ENCODE results near the gene TUBG1.
"Not testable (repeated sequence)": the region's sequence is repeated elsewhere in the genome, so short reads cannot be mapped to it uniquely, and the experiment has no call there.

TUBG1 gene

GRCh38 chr17:42579794-42580551 lies 29.5 kb upstream of the TUBG1 start:
- DNase-seq: no peak

- no peak for DNase-seq
Observed at GRCh38 chr17:42581744-42582270, 27.7 kb upstream of the TUBG1 start.

GRCh38 chr17:42584880-42585279 lies 24.6 kb upstream of the TUBG1 start:
- DNase-seq: no peak

- DNase-seq: no peak
Observed at GRCh38 chr17:42585353-42585752, 24.1 kb upstream of the TUBG1 start.

- no peak for DNase-seq
Observed at GRCh38 chr17:42586514-42587230, 22.8 kb upstream of the TUBG1 start.

GRCh38 chr17:42590886-42591285 lies 18.6 kb upstream of the TUBG1 start:
- no peak for DNase-seq

GRCh38 chr17:42591411-42591810 lies 18.1 kb upstream of the TUBG1 start:
- no peak for DNase-seq

GRCh38 chr17:42596386-42596785 lies 13.1 kb upstream of the TUBG1 start:
- no peak for DNase-seq

- no peak for DNase-seq
Observed at GRCh38 chr17:42598905-42599304, 10.6 kb upstream of the TUBG1 start.

GRCh38 chr17:42603318-42603717 lies 6.2 kb upstream of the TUBG1 start:
- no peak for DNase-seq

- DNase-seq: no peak
Observed at GRCh38 chr17:42607769-42608168, 1.7 kb upstream of the TUBG1 start.

- no peak for DNase-seq
Observed at GRCh38 chr17:42608305-42609181, 940 bp upstream of the TUBG1 start.

- DNase-seq: not testable (repeated sequence)
Observed at GRCh38 chr17:42609814-42610801, 625 bp downstream of the TUBG1 start.

- DNase-seq: no peak
Observed at GRCh38 chr17:42612013-42612412, 2.5 kb downstream of the TUBG1 start.

GRCh38 chr17:42613699-42614295 lies 4.3 kb downstream of the TUBG1 start:
- DNase-seq: no peak

GRCh38 chr17:42617956-42618431 lies 8.5 kb downstream of the TUBG1 start:
- DNase-seq: no peak

GRCh38 chr17:42618442-42619150 lies 9.1 kb downstream of the TUBG1 start:
- peak in 1 of 2 experiments; percentile 20 for DNase-seq

GRCh38 chr17:42621987-42622386 lies 12.5 kb downstream of the TUBG1 start:
- not testable (repeated sequence) for DNase-seq

- DNase-seq: no peak
Observed at GRCh38 chr17:42623271-42623670, 13.8 kb downstream of the TUBG1 start.

Data from SW 1271 (cell line).